Activated T-cell treated with anti-CD3 and anti-CD28 coated beads, Interleukin-2, amount 50 U/mL, for 4 hours (primary cell): ENCODE data around the gene PHACTR4. TPM values are rescaled to one million over a fixed set of nuclear protein-coding genes. Genes with fewer than 3 reads are reported as not detected.
"Not testable (repeated sequence)": the region's sequence is repeated elsewhere in the genome, so short reads cannot be mapped to it uniquely, and the experiment has no call there.

ENCODE experiments used
- ATAC-seq, 2 donors: fragments of 200-7000 bp; cut with Tn5 transposase; one replicate each; pipeline ENCODE4 v1.10.0; 2021
- DNase-seq: peaks from one replicate; pipeline ENCODE4 v3.0.0-alpha.2; 2020
- H3K27me3 Mint-ChIP-seq: one replicate; pipeline ENCODE4 v1.8.0; 2021; ENCODE audit warnings: low read depth, mixed read lengths
- H3K36me3 Mint-ChIP-seq: one replicate; pipeline ENCODE4 v1.8.0; 2022; ENCODE audit warnings: mixed read lengths; ENCODE audit not compliant: insufficient read depth
- H3K4me1 Mint-ChIP-seq: one replicate; pipeline ENCODE4 v1.8.0; 2021; ENCODE audit warnings: low read depth, mixed read lengths
- H3K4me3 Mint-ChIP-seq: one replicate; pipeline ENCODE4 v1.8.0; 2021; ENCODE audit warnings: mild to moderate bottlenecking, moderate library complexity, mixed read lengths
- H3K9me3 Mint-ChIP-seq: one replicate; pipeline ENCODE4 v1.8.0; 2021; ENCODE audit warnings: mixed read lengths
- total RNA-seq, 3 donors: library from RNA; stranded (reverse); gene quantifications; one replicate each; pipeline ENCODE4 v1.2.1, GENCODE V29; 2021

Gene PHACTR4
- total RNA-seq, 3 donors from 2014 or later, result 19.7 to 23.2 (median 22.4) TPM

- Mint-ChIP-seq H3K36me3 (peaks cover 56% of the 10 kb centered on the region), H3K27me3 (peaks cover 7% of the 10 kb centered on the region), H3K9me3 (no peaks in the 10 kb centered on the region), H3K4me3 (peak overlapping the region; percentile 100), H3K4me1 (peaks cover 30% of the 10 kb centered on the region)
- ATAC-seq (no peak), DNase-seq (no peak)
Observed at GRCh38 chr1:28508435-28508754, 138.9 kb downstream of the PHACTR4 start.

- Mint-ChIP-seq H3K4me3 (peak overlapping the region; percentile 100), H3K9me3 (no peaks in the 10 kb centered on the region), H3K27me3 (peaks cover 7% of the 10 kb centered on the region), H3K36me3 (peaks cover 56% of the 10 kb centered on the region), H3K4me1 (peaks cover 31% of the 10 kb centered on the region)
- ATAC-seq (peak; percentile 2), DNase-seq (peak; percentile 45)
Observed at GRCh38 chr1:28509705-28510272, 140.2 kb downstream of the PHACTR4 start.

- no peaks in the 10 kb centered on the region for H3K9me3 Mint-ChIP-seq
- ATAC-seq (peak; percentile 15 to 20), DNase-seq (peak; percentile 8)
- peak overlapping the region; percentile 100 for H3K4me3 Mint-ChIP-seq
- peaks cover 32% of the 10 kb centered on the region for H3K4me1 Mint-ChIP-seq
- peaks cover 7% of the 10 kb centered on the region for H3K27me3 Mint-ChIP-seq
- peaks cover 56% of the 10 kb centered on the region for H3K36me3 Mint-ChIP-seq
Observed at GRCh38 chr1:28510273-28510969, 140.9 kb downstream of the PHACTR4 start.

GRCh38 chr1:28510970-28511440 lies 141.5 kb downstream of the PHACTR4 start:
- ATAC-seq (peak; percentile 13 to 20), DNase-seq (no peak)
- H3K27me3 Mint-ChIP-seq, result peaks cover 4% of the 10 kb centered on the region

GRCh38 chr1:28512058-28512611 lies 142.6 kb downstream of the PHACTR4 start:
- Mint-ChIP-seq H3K4me3 (peak overlapping the region; percentile 64), H3K9me3 (no peaks in the 10 kb centered on the region), H3K27me3 (peaks cover 4% of the 10 kb centered on the region), H3K36me3 (peaks cover 42% of the 10 kb centered on the region), H3K4me1 (peaks cover 40% of the 10 kb centered on the region)
- DNase-seq (no peak), ATAC-seq (no peak)

More at GRCh38 chr1:28510970-28511440, 141.5 kb downstream of the PHACTR4 start:
- Mint-ChIP-seq H3K4me3 (peak overlapping the region; percentile 100), H3K36me3 (peaks cover 54% of the 10 kb centered on the region), H3K4me1 (peaks cover 32% of the 10 kb centered on the region), H3K9me3 (no peaks in the 10 kb centered on the region)

GRCh38 chr1:28514445-28514933 lies 144.9 kb downstream of the PHACTR4 start:
- not testable (repeated sequence) for DNase-seq, H3K9me3 Mint-ChIP-seq, H3K27me3 Mint-ChIP-seq, ATAC-seq, H3K4me3 Mint-ChIP-seq
- Mint-ChIP-seq H3K36me3 (peaks cover 19% of the 10 kb centered on the region), H3K4me1 (peaks cover 48% of the 10 kb centered on the region)

- peak overlapping the region; percentile 5 for H3K4me3 Mint-ChIP-seq
- H3K27me3 Mint-ChIP-seq, result no peaks in the 10 kb centered on the region
- peaks cover 38% of the 10 kb centered on the region for H3K4me1 Mint-ChIP-seq
- no peak for ATAC-seq
- peaks cover 8% of the 10 kb centered on the region for H3K36me3 Mint-ChIP-seq
- H3K9me3 Mint-ChIP-seq, result no peaks in the 10 kb centered on the region
- DNase-seq, result no peak
Observed at GRCh38 chr1:28516518-28516956, 147.0 kb downstream of the PHACTR4 start.

- Mint-ChIP-seq H3K36me3 (peaks cover 6% of the 10 kb centered on the region), H3K4me1 (peaks cover 37% of the 10 kb centered on the region), H3K4me3 (peak overlapping the region; percentile 86), H3K27me3 (no peaks in the 10 kb centered on the region), H3K9me3 (no peaks in the 10 kb centered on the region)
- ATAC-seq (peak; percentile 1), DNase-seq (no peak)
Observed at GRCh38 chr1:28517649-28517999, 148.1 kb downstream of the PHACTR4 start.

GRCh38 chr1:28518000-28518744 lies 148.6 kb downstream of the PHACTR4 start:
- Mint-ChIP-seq H3K27me3 (no peaks in the 10 kb centered on the region), H3K36me3 (peaks cover 5% of the 10 kb centered on the region), H3K4me1 (peaks cover 36% of the 10 kb centered on the region), H3K9me3 (no peaks in the 10 kb centered on the region), H3K4me3 (peak overlapping the region; percentile 88)
- DNase-seq, result peak; percentile 86
- peak; percentile 66 to 71 for ATAC-seq

GRCh38 chr1:28518745-28519341 lies 149.3 kb downstream of the PHACTR4 start:
- peak overlapping the region; percentile 88 for H3K4me3 Mint-ChIP-seq
- ATAC-seq (peak; percentile 41 to 49), DNase-seq (no peak)
- H3K9me3 Mint-ChIP-seq, result no peaks in the 10 kb centered on the region
- peaks cover 5% of the 10 kb centered on the region for H3K36me3 Mint-ChIP-seq
- no peaks in the 10 kb centered on the region for H3K27me3 Mint-ChIP-seq
- peaks cover 36% of the 10 kb centered on the region for H3K4me1 Mint-ChIP-seq

- H3K36me3 Mint-ChIP-seq, result peaks cover 5% of the 10 kb centered on the region
- peak overlapping the region; percentile 25 for H3K4me3 Mint-ChIP-seq
- H3K9me3 Mint-ChIP-seq, result no peaks in the 10 kb centered on the region
- no peak for ATAC-seq
- peaks cover 34% of the 10 kb centered on the region for H3K4me1 Mint-ChIP-seq
- H3K27me3 Mint-ChIP-seq, result no peaks in the 10 kb centered on the region
- no peak for DNase-seq
Observed at GRCh38 chr1:28519946-28520725, 150.6 kb downstream of the PHACTR4 start.

- DNase-seq, H3K36me3 Mint-ChIP-seq, H3K4me3 Mint-ChIP-seq, H3K9me3 Mint-ChIP-seq, ATAC-seq, H3K27me3 Mint-ChIP-seq: not testable (repeated sequence)
- H3K4me1 Mint-ChIP-seq, result peaks cover 34% of the 10 kb centered on the region
Observed at GRCh38 chr1:28520796-28521195, 151.3 kb downstream of the PHACTR4 start.

- no peaks in the 10 kb centered on the region for H3K27me3 Mint-ChIP-seq
- H3K4me3 Mint-ChIP-seq, result no peak overlapping the region
- no peaks in the 10 kb centered on the region for H3K9me3 Mint-ChIP-seq
- peaks cover 32% of the 10 kb centered on the region for H3K4me1 Mint-ChIP-seq
- peaks cover 5% of the 10 kb centered on the region for H3K36me3 Mint-ChIP-seq
- DNase-seq (no peak), ATAC-seq (no peak)
Observed at GRCh38 chr1:28521502-28522164, 152.1 kb downstream of the PHACTR4 start.
